Thyroid gland (tissue), 4 donors: Measurements from ENCODE around the gene SHROOM2. TPM values are rescaled to one million over a fixed set of nuclear protein-coding genes. Genes with fewer than 3 reads are reported as not detected.

Experiments
- DNase-seq, 2 donors: peaks; one replicate each; pipeline ENCODE4 v3.0.0-alpha.2; 2019
- H3K27ac ChIP-seq, 3 donors: fragments of 200-600 bp; sonication (generic); 1 replicate in 2 of 3; 2 replicates in 1 of 3; pipeline ENCODE4 v1.5.1; 2016 to 2019; ENCODE audit warnings: mild to moderate bottlenecking in 1 of 3, moderate library complexity in 1 of 3
- H3K27me3 ChIP-seq: fragments of 200-600 bp; sonication (generic); one replicate; pipeline ENCODE4 v1.5.1; 2019
- H3K36me3 ChIP-seq, 2 donors: fragments of 200-600 bp; sonication (generic); one replicate each; pipeline ENCODE4 v1.5.1; 2016 to 2019
- H3K4me1 ChIP-seq, 2 donors: fragments of 200-600 bp; sonication (generic); one replicate each; pipeline ENCODE4 v1.5.1; 2017 to 2019
- H3K4me3 ChIP-seq, 3 donors: fragments of 200-600 bp; sonication (generic); replicated peaks in 1 of 3; 1 replicate in 2 of 3; 2 replicates in 1 of 3; pipeline ENCODE4 v1.5.1; 2016; ENCODE audit warnings: mild to moderate bottlenecking in 1 of 3
- H3K9me3 ChIP-seq: fragments of 200-600 bp; sonication (generic); one replicate; pipeline ENCODE4 v1.5.1; 2017
- CTCF ChIP-seq, 6 experiments: fragments of 200-600 bp in 3 of 6; fragments of 450-650 bp in 3 of 6; sonication (generic) in 3 of 6; IDR thresholded peaks; one replicate each; pipeline ENCODE4 v1.5.1; 2016 to 2019; ENCODE audit warnings: antibody characterized with exemption in 6 of 6, mild to moderate bottlenecking in 2 of 6, inconsistent platforms in 1 of 6, moderate library complexity in 1 of 6
- POLR2A ChIP-seq, 2 donors: fragments of 450-650 bp; IDR thresholded peaks; one replicate each; pipeline ENCODE4 v1.6.1; 2017; ENCODE audit warnings: antibody characterized with exemption in 2 of 2, mild to moderate bottlenecking in 2 of 2, moderate library complexity in 1 of 2
- WGBS, 2 donors: methylation state at CpG; one replicate each; pipeline ENCODE4 v1.1.5; 2017; 5-methylcytosine and 5-hydroxymethylcytosine counted together
- intact Hi-C: fragments of 100-400 bp; cut with DNase I; formaldehyde crosslinking; loops from one replicate; pipeline ENCODE4 v1.15.1; 2023
- small RNA-seq: library from RNA; depleted of rRNA; stranded (forward); fragments of <200 nt; gene quantifications from one replicate; pipeline ENCODE3, GENCODE V24; 2016
- total RNA-seq, 4 donors: library from RNA; depleted of rRNA; stranded (reverse); fragments of >200 nt; gene quantifications; one replicate each; pipeline ENCODE4 v1.2.3, GENCODE V29; 2016

The SHROOM2 gene
- total RNA-seq, 4 donors from 2014 or later: 2.8 to 16.5 (median 6.1) TPM

GRCh38 chrX:9997041-9997440 lies 210.8 kb downstream of the SHROOM2 start:
- intact Hi-C loops: loop anchor here (5.0 kb wide), 1 partner anchor 120 kb away; no protein-coding TSS in a partner anchor
- Histone ChIP-seq H3K9me3 (no peaks in the 10 kb centered on the region), H3K4me3 (no peak overlapping the region), H3K36me3 (no peaks in the 10 kb centered on the region), H3K4me1 (no peaks in the 10 kb centered on the region), H3K27me3 (no peaks in the 10 kb centered on the region), H3K27ac (no peak overlapping the region)
- WGBS, 2 donors: no CpG with 5 or more reads among the region's 9 CpGs
- TF ChIP-seq CTCF (IDR thresholded peaks at IDR 0.05) (no peak), POLR2A (IDR thresholded peaks at IDR 0.05) (no peak)
- no peak for DNase-seq

GRCh38 chrX:9997524-9997923 lies 211.3 kb downstream of the SHROOM2 start:
- Histone ChIP-seq H3K4me1 (no peaks in the 10 kb centered on the region), H3K27ac (no peak overlapping the region), H3K27me3 (no peaks in the 10 kb centered on the region), H3K36me3 (no peaks in the 10 kb centered on the region), H3K9me3 (no peaks in the 10 kb centered on the region), H3K4me3 (no peak overlapping the region)
- intact Hi-C loops: loop anchor here (5.0 kb wide), 1 partner anchor 120 kb away; no protein-coding TSS in a partner anchor
- DNase-seq: no peak
- TF ChIP-seq CTCF (IDR thresholded peaks at IDR 0.05) (no peak), POLR2A (IDR thresholded peaks at IDR 0.05) (no peak)
- 82 to 95% methylated on average over 4 to 7 of the region's 8 CpGs for WGBS, 2 donors

Small RNAs within 50 kb of the gene (small RNA-seq; reads per million reads assigned to genes)
- not detected for gene RF00019

Other genes with a start within 250 kb of the SHROOM2 start
- gene GPR143, start 20.6 kb upstream of the SHROOM2 start, total RNA-seq: 1 to 10 TPM; 1.7 to 4.9 (median 3.4) TPM
- under 1 TPM in 1 of 4 donors, not detected in 3; 0.67 TPM for gene CLDN34, start 180.9 kb downstream of the SHROOM2 start, total RNA-seq